Right ventricle myocardium superior (tissue), 1 donor: ENCODE results near the gene TMEM9. TPM values are rescaled to one million over a fixed set of nuclear protein-coding genes. Genes with fewer than 3 reads are reported as not detected.

ENCODE experiments used
- ATAC-seq: fragments of 200-7000 bp; cut with Tn5 transposase; one replicate; pipeline ENCODE4 v1.9.1; 2020; ENCODE audit warnings: mild to moderate bottlenecking; ENCODE audit not compliant: poor library complexity
- DNase-seq: peaks from one replicate; pipeline ENCODE4 v3.0.0-alpha.2; 2020
- intact Hi-C: fragments of 100-400 bp; cut with DNase I; formaldehyde crosslinking; loops from one replicate; pipeline ENCODE4 v1.11.2; 2022
- total RNA-seq: library from RNA; stranded (reverse); fragmentation: NEBNext Ultra II Directional; extraction: Animal tissue kit (Norgen Biotek cat#: 25700); gene quantifications from one replicate; pipeline ENCODE4 v1.2.1, GENCODE V29; 2021
- donor health status: DM: no; HTN: yes; CAD: no; lungs with severe emphysema.

The TMEM9 gene
- total RNA-seq, 1 donor from 2014 or later = 20.7 TPM

DNA sequence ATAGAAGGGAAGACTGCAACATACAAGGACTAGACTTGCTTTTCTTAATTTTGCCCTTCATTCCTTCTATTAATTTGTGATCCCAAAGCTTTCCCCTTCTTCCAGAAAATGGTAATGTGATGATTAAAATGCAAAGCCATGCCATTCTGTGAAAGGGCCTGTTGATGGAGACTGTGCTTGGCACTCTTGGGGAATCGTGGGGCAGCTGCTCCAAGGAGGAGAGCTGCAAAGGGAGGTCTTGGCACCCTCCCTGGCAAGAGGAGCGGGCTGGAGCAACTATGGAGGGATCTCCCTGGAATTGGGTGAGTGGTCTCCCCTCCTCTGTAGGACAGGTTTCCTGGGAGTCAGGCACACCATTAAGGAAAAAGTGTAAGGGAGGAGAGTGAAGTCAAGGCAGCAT lies 58.7 kb downstream of the TMEM9 start:
- intact Hi-C loops = no loop called here
- ATAC-seq = no peak

DNA sequence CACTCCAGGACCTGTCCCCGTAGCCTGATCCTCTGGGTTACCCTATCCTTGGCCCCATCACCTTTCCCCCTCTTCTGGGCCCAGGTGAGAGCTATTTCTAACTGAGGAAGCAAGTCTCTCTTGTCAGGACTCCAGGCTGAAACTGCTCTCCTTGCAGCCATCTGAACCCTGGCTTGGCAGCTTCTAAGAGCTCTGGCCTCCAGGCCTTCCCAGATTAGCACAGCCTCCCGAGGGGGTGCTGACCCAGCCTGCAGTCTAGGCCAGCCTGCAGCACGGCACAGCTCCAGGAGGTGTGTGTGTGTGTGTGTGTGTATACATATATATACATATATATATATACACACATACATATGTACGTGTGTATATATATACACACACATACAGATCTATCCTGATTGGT lies 59.4 kb downstream of the TMEM9 start:
- no peak for ATAC-seq
- no peak for DNase-seq
- intact Hi-C loops = no loop called here

More for the DNA sequence above, 58.7 kb downstream of the TMEM9 start:
- DNase-seq = no peak

- no peak for ATAC-seq
- DNase-seq = no peak
- intact Hi-C loops = no loop called here
Measured at GRCh38 chr1:201093962-201094361, 60.3 kb downstream of the TMEM9 start.

- no peak for DNase-seq
- ATAC-seq = no peak
- intact Hi-C loops = no loop called here
Measured at GRCh38 chr1:201093561-201093960, 60.7 kb downstream of the TMEM9 start.

GRCh38 chr1:201092738-201093137 lies 61.5 kb downstream of the TMEM9 start:
- ATAC-seq (no peak), DNase-seq (no peak)
- intact Hi-C loops = no loop called here

DNA sequence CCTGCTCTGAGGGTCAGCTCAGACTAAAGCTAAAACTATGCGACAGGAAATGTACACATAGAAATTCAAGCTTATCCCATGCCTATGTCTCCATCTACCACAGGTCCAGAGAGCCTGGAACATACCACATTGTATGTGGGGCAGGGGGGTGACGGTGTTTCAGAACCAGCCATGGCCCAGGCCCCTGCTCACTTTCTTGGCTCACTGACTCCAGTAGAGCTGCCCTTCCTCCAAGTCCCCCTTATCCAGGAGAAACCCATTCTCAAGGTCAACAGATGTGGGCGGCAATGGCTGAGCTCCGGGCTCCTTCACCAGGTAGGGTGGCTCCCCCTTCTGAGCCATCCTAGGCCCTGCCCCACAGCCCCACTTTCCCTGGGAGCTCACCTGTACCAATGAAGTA lies 63.0 kb downstream of the TMEM9 start:
- ATAC-seq (no peak), DNase-seq (peak; percentile 29)
- intact Hi-C loops = no loop called here

- intact Hi-C loops = no loop called here
- ATAC-seq = no peak
- no peak for DNase-seq
Measured at GRCh38 chr1:201090541-201090940, 63.7 kb downstream of the TMEM9 start.

DNA sequence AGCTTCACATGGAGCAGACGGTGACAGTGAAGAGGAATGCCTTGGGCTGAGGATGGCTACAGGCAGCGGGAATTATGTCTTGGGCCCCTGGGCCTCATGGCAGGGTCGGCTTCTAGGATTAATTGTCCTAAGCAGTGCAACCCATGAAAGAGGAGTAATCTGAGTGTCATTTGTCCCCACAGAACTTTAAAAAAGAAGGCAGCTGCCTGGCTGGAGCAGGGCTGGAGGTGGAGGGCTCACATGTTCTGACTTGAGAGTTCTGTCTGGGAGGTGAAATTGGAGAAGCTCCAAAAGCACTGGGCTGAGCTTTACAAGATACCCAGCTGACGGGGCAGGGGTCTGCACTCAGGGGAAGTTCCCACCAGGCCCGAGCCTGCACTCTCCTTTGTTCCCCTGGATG lies 64.7 kb downstream of the TMEM9 start:
- no peak for ATAC-seq
- DNase-seq = peak; percentile 2
- intact Hi-C loops = no loop called here

DNA sequence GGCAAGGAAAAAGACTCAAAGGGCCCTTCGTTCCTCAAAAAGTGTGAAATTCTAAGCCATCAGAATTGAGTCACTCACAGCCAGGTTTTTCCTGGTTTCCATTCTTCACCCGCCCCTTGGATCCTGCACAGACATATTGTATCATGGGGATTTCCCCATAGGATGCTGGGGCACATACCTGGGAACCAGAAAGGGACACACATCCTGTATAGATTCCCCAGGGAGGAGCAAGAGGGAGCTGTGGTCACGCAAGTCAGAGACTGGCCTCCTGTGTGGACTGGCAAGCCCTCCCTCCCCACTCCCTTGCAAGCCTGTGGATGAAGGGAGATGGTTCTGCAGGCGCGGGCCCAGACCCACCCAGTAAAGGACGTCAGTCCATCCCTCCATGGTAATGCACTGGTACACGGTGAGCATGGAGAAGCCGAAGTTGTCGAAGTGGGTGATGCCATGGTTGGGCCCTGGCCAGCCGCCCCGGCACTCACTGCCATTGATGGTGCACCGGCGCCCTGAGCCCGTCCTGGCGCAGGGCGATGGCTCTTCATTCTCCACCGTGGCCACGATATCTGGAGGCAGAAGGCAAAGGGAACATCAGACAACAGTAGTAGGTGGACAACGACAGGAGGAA lies 65.3 kb downstream of the TMEM9 start:
- no peak for ATAC-seq
- intact Hi-C loops = no loop called here
- peak; percentile 14 for DNase-seq

DNA sequence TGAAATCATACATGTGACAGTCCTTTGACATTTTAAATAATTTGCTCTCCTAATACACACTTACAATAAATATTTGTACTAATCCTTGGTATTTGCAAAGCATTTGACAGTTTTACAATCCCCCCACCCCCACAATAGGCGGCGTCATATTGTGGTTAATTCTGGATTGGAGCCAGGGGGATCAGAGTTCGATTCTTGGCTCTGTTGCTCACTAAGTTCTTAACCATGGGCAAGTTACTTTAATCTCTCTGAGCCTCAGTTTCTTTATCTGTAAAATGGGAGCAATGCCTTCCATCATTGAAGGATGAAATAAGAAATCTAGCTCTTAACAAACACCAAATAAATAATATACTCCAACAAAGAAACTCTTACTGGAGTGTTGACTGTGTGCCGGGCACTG lies 65.9 kb downstream of the TMEM9 start:
- no peak for ATAC-seq

GRCh38 chr1:201085902-201086735 lies 68.2 kb downstream of the TMEM9 start:
- peak; percentile 67 for DNase-seq
- intact Hi-C loops = no loop called here

More for the DNA sequence above, 65.9 kb downstream of the TMEM9 start:
- no peak for DNase-seq
- intact Hi-C loops = no loop called here

More at GRCh38 chr1:201085902-201086735, 68.2 kb downstream of the TMEM9 start:
- ATAC-seq = peak; percentile 81

Other genes starting within 250 kb of the TMEM9 start
- gene KIF21B, start 130.8 kb downstream of the TMEM9 start, total RNA-seq = 0.24 TPM
- not detected for gene CACNA1S, start 42.0 kb downstream of the TMEM9 start, total RNA-seq
- gene ASCL5, start 27.3 kb downstream of the TMEM9 start, total RNA-seq = not detected
- not detected for gene IGFN1, start 36.4 kb upstream of the TMEM9 start, total RNA-seq
- 0.08 TPM for gene PKP1, start 129.0 kb upstream of the TMEM9 start, total RNA-seq
- gene TNNT2, start 223.2 kb upstream of the TMEM9 start, total RNA-seq = 9,128 TPM
- 1.9 TPM for gene LAD1, start 244.8 kb upstream of the TMEM9 start, total RNA-seq